Neutrophil (primary cell): ENCODE data around the gene LAYN.

Source experiments
- H3K27ac ChIP-seq: fragments of 200-600 bp; sonication (generic); 2 replicates; pipeline ENCODE4 v1.5.1; 2016; ENCODE audit warnings: mild to moderate bottlenecking, moderate library complexity
- H3K27me3 ChIP-seq: fragments of 200-600 bp; sonication (generic); 2 replicates; pipeline ENCODE4 v1.6.0; 2016; ENCODE audit warnings: mild to moderate bottlenecking
- H3K36me3 ChIP-seq: fragments of 200-600 bp; sonication (generic); 2 replicates; pipeline ENCODE4 v1.5.1; 2017
- H3K4me1 ChIP-seq, 2 experiments: fragments of 200-600 bp in 1 of 2; sonication (generic) in 1 of 2; 1 replicate in 1 of 2; 2 replicates in 1 of 2; pipeline versions ENCODE4 v1.5.1 to v1.6.1; 2013 to 2016; ENCODE audit warnings: low read depth in 1 of 2, low read length in 1 of 2, mild to moderate bottlenecking in 1 of 2, moderate library complexity in 1 of 2; ENCODE audit not compliant: control insufficient read depth in 1 of 2, insufficient read depth in 1 of 2
- H3K4me3 ChIP-seq, 2 experiments: fragments of 200-600 bp in 1 of 2; sonication (generic) in 1 of 2; 1 replicate in 1 of 2; 2 replicates in 1 of 2; pipeline ENCODE4 v1.5.1; 2013 to 2016; ENCODE audit warnings: low read depth in 1 of 2, low read length in 1 of 2, mild to moderate bottlenecking in 1 of 2, moderate library complexity in 1 of 2
- H3K9me3 ChIP-seq: fragments of 200-600 bp; sonication (generic); 2 replicates; pipeline ENCODE4 v1.5.1; 2016
- TF ChIP-seq, protein P1 (sequence below): fragments of 200-600 bp; sonication (generic); IDR thresholded peaks from 2 replicates; pipeline ENCODE4 v1.5.1; 2016; ENCODE audit warnings: antibody characterized with exemption

Gene LAYN

DNA sequence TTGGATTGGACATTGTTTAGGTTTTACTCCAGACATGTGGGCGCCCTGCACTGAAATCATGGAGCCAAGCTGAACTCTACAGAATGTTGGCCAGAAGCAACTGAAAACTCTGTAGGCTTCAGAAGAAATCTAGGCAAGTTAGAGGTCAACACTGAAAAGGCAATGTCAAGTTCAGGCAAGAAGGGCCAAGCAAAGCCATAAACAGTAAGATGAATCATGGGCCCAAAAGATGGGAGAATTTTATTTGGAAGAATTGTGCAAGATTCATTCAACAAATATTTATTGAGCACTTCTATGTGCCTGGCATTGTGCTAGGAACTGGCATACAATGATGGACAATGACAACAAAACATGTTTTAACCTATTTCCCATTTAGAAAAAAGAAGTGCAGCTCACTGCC, 15.1 kb upstream of the LAYN start:
- TF ChIP-seq, protein P1, sequence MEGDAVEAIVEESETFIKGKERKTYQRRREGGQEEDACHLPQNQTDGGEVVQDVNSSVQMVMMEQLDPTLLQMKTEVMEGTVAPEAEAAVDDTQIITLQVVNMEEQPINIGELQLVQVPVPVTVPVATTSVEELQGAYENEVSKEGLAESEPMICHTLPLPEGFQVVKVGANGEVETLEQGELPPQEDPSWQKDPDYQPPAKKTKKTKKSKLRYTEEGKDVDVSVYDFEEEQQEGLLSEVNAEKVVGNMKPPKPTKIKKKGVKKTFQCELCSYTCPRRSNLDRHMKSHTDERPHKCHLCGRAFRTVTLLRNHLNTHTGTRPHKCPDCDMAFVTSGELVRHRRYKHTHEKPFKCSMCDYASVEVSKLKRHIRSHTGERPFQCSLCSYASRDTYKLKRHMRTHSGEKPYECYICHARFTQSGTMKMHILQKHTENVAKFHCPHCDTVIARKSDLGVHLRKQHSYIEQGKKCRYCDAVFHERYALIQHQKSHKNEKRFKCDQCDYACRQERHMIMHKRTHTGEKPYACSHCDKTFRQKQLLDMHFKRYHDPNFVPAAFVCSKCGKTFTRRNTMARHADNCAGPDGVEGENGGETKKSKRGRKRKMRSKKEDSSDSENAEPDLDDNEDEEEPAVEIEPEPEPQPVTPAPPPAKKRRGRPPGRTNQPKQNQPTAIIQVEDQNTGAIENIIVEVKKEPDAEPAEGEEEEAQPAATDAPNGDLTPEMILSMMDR: no peak
- H3K4me1 ChIP-seq: no peaks in the 10 kb centered on the region

DNA sequence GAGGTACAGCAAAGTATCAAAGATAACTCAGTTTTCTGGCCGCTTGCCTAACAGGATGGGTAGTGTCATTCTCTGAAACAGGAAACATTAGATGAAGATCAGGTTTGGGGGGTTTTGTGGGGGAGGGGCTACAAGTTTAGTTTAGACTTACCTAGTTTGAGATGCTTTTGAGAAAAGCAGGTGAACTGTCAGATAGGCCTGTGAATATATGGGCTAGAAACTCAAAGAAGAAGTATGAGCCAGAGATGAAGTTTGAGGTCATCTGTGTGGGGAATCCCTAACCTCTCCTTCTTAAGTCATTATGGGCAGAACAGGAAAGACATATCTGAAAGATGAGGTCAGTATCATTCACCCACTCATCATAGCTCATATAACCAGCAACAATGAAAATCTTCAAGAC, 14.0 kb upstream of the LAYN start:
- Histone ChIP-seq H3K9me3 (no peaks in the 10 kb centered on the region), H3K27ac (no peak overlapping the region), H3K27me3 (no peaks in the 10 kb centered on the region), H3K4me3 (no peak overlapping the region), H3K4me1 (no peaks in the 10 kb centered on the region), H3K36me3 (no peaks in the 10 kb centered on the region)
- TF ChIP-seq, protein P1: no peak

More for the DNA sequence above, 15.1 kb upstream of the LAYN start:
- Histone ChIP-seq H3K27ac (no peak overlapping the region), H3K9me3 (no peaks in the 10 kb centered on the region), H3K36me3 (no peaks in the 10 kb centered on the region), H3K27me3 (no peaks in the 10 kb centered on the region), H3K4me3 (no peak overlapping the region)

DNA sequence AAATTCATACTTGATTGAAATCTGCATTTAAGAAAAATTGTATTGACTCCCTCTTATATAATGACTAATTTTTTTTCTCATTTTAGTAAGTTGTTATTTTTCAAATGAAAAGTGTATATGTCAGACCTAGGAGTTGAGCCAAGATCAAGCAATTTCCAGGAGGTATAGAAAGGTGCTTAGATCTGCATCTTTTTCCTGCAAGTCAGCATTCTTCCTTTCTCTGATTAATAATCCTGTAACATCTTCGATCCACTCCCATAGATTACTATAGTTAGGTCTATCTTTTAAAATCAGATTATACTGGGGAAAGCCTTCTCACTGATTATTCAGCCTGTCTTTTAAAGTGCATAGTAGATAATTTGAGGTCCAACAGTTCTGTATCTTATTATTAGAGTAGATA, 13.2 kb upstream of the LAYN start:
- TF ChIP-seq, protein P1: no peak
- H3K27ac ChIP-seq: no peak overlapping the region
- no peaks in the 10 kb centered on the region for H3K9me3 ChIP-seq
- H3K4me3 ChIP-seq: no peak overlapping the region
- no peaks in the 10 kb centered on the region for H3K36me3 ChIP-seq
- H3K27me3 ChIP-seq: peaks cover 5% of the 10 kb centered on the region
- no peaks in the 10 kb centered on the region for H3K4me1 ChIP-seq

DNA sequence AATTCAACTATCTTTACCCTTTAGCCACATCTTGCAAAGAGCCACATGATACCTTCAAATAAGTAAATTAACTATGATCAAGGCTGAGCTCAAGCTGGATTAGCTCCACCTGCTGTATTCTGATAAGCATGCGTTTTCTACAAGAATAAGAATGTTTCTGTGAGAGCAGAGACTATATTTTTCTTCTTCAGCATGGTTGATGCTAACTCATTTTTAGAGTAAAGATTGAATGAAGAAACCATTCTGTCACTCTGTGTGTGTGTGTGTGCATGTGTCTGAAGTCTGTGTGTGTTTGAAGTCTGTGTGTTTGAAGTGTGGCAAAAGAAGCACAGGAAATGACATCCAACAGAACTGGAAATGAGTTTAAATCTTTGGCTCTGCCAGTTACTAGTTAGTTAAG, 12.0 kb upstream of the LAYN start:
- Histone ChIP-seq H3K27ac (no peak overlapping the region), H3K9me3 (no peaks in the 10 kb centered on the region), H3K4me3 (no peak overlapping the region), H3K36me3 (no peaks in the 10 kb centered on the region), H3K27me3 (peaks cover 5% of the 10 kb centered on the region), H3K4me1 (no peaks in the 10 kb centered on the region)
- TF ChIP-seq, protein P1: no peak

DNA sequence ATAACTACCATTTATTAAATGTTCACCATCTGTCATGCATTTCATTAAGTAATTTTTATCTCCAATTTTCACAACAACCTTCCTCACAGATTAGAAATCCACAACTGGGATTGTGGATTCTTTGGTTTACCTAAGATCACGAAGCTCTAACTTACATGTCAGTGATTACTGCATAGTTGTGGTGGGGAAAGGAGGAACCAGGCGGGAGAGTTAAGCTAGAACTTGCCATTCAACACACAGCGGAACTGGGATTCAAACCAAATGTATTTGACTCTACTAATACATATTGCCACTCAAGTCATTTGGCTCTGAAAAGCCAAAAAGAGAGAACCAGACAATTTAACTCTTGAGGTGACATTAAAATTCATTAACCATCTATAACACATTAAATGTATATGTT, 10.4 kb upstream of the LAYN start:
- H3K4me1 ChIP-seq: no peaks in the 10 kb centered on the region
- H3K9me3 ChIP-seq: no peaks in the 10 kb centered on the region
- no peaks in the 10 kb centered on the region for H3K36me3 ChIP-seq
- peaks cover 15% of the 10 kb centered on the region for H3K27me3 ChIP-seq
- TF ChIP-seq, protein P1: no peak
- H3K27ac ChIP-seq: no peak overlapping the region
- H3K4me3 ChIP-seq: no peak overlapping the region

DNA sequence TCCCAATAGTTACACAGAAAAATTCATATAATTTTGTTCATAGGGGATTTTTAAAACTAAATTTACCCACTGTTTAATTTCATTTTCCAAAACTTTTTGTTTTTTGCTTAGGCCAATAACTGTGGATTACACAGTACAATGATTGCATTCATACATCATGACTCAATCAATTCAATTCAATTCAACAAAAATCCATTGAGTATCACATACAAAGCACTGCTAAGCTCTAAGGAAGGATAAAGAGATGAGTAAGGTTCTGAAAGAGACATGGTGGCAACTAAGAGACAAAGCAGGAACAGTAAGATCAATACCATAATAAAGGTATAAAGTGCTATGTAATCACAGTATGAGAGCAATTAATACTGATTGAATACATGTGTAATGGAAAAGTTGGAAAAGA, 9.4 kb upstream of the LAYN start:
- no peaks in the 10 kb centered on the region for H3K9me3 ChIP-seq
- H3K27ac ChIP-seq: no peak overlapping the region
- H3K4me1 ChIP-seq: no peaks in the 10 kb centered on the region
- TF ChIP-seq, protein P1: no peak
- no peak overlapping the region for H3K4me3 ChIP-seq
- H3K36me3 ChIP-seq: no peaks in the 10 kb centered on the region
- peaks cover 24% of the 10 kb centered on the region for H3K27me3 ChIP-seq
